Psoas muscle (tissue), 8 donors: Measurements from ENCODE around the gene TMEM121. TPM values are rescaled to one million over a fixed set of nuclear protein-coding genes. Genes with fewer than 3 reads are reported as not detected.

Source experiments
- ATAC-seq, 4 donors: fragments of 200-7000 bp; cut with Tn5 transposase; one replicate each; pipeline ENCODE4 v1.9.1; 2020; ENCODE audit warnings: moderate library complexity in 3 of 4, mild to moderate bottlenecking in 2 of 4
- DNase-seq, 2 donors: peaks; one replicate each; pipeline ENCODE4 v3.0.0-alpha.2; 2020
- H3K27ac ChIP-seq: fragments of 200-600 bp; one replicate; pipeline ENCODE4 v1.8.0; 2022
- H3K27me3 ChIP-seq, 3 donors: fragments of 200-600 bp in 1 of 3; one replicate each; pipeline versions ENCODE4 v1.6.1 to v1.8.0; 2013 to 2022; ENCODE audit warnings: low read length in 2 of 3, mild to moderate bottlenecking in 2 of 3, moderate library complexity in 1 of 3; ENCODE audit not compliant: insufficient read depth in 3 of 3
- H3K36me3 ChIP-seq, 2 donors: fragments of 200-600 bp in 1 of 2; one replicate each; pipeline versions ENCODE4 v1.6.1 to v1.8.0; 2013 to 2022; ENCODE audit warnings: low read depth in 1 of 2, mild to moderate bottlenecking in 1 of 2, moderate library complexity in 1 of 2; ENCODE audit not compliant: insufficient read depth in 1 of 2
- H3K4me1 ChIP-seq: fragments of 200-600 bp; one replicate; pipeline ENCODE4 v1.8.0; 2022
- H3K4me3 ChIP-seq: fragments of 200-600 bp; one replicate; pipeline ENCODE4 v1.8.0; 2022; ENCODE audit warnings: mild to moderate bottlenecking
- H3K9me3 ChIP-seq: fragments of 200-600 bp; one replicate; pipeline ENCODE4 v1.8.0; 2022
- WGBS, 3 donors: extraction: QIAGEN DNeasy Blood & Tissue Kit; methylation state at CpG; one replicate each; pipeline versions ENCODE4 v1.1.6 to v1.1.7; 2013; 5-methylcytosine and 5-hydroxymethylcytosine counted together
- intact Hi-C, 2 donors: fragments of 100-400 bp; cut with DNase I; formaldehyde crosslinking; loops; one replicate each; pipeline versions ENCODE4 v1.11.0 to v1.14.2; 2022
- polyA plus RNA-seq, 3 donors: library from polyadenylated mRNA; stranded (reverse); fragments of 200-250 nt; gene quantifications; one replicate each; pipeline ENCODE4 v1.2.3, GENCODE V29; 2013
- total RNA-seq, 4 donors: library from RNA; stranded (reverse); fragmentation: NEBNext Ultra II Directional in 2 of 4; extraction: Animal tissue kit (Norgen Biotek cat#: 25700) in 2 of 4; gene quantifications; one replicate each; pipeline versions ENCODE4 v1.2.1 to v1.2.4, GENCODE V29; 2021 to 2023
- TF ChIP-seq, protein P1 (sequence below): fragments of 200-600 bp; IDR thresholded peaks from one replicate; pipeline ENCODE4 v1.8.0; 2022; ENCODE audit warnings: antibody characterized with exemption
- donor health status: healthy with polysubstance abuse.
- donor health status: DM: no; HTN: no; CAD: no; lungs with moderate emphysema.
- donor health status: Bipolar disorder and iron deficiency.
- donor health status: healthy.
- donor health status: DM: yes; HTN: yes; CAD: no.
- donor health status: DM: no; HTN: no; CAD: no.
- donor health status: DM: no; HTN: no; CAD: no.
- donor health status: DM: yes; HTN: yes; CAD: no.

Gene TMEM121
- total and polyA plus RNA-seq, 7 donors: 0.08 to 0.60 (median 0.38) TPM

- WGBS, 3 donors: 24 to 32% (median 32%) methylated on average over 20 to 23 of the region's 23 CpGs
Observed at GRCh38 chr14:105527381-105527825, 1.0 kb downstream of the TMEM121 start.

GRCh38 chr14:105527826-105528585, 1.6 kb downstream of the TMEM121 start:
- ATAC-seq (peak; percentile 80 to 95 (median 89)), DNase-seq (peak; percentile 82 to 88)
- Histone ChIP-seq H3K9me3 (no peaks in the 10 kb centered on the region), H3K36me3 (no peaks in the 10 kb centered on the region), H3K27me3 (peaks cover 0 to 46% (median 12%) of the 10 kb centered on the region in 3 donors), H3K4me3 (peak overlapping the region; percentile 77), H3K27ac (no peak overlapping the region), H3K4me1 (peaks cover 17% of the 10 kb centered on the region)
- intact Hi-C loops: loop anchor here (1.0 to 10.0 kb wide), 4 partner anchors 36 to 158 kb away; partner anchors contain the start of gene TEDC1 (in 1 of the 2)
- 2 to 18% (median 6%) methylated on average over 27 to 67 of the region's 67 CpGs for WGBS, 3 donors
- TF ChIP-seq, protein P1, sequence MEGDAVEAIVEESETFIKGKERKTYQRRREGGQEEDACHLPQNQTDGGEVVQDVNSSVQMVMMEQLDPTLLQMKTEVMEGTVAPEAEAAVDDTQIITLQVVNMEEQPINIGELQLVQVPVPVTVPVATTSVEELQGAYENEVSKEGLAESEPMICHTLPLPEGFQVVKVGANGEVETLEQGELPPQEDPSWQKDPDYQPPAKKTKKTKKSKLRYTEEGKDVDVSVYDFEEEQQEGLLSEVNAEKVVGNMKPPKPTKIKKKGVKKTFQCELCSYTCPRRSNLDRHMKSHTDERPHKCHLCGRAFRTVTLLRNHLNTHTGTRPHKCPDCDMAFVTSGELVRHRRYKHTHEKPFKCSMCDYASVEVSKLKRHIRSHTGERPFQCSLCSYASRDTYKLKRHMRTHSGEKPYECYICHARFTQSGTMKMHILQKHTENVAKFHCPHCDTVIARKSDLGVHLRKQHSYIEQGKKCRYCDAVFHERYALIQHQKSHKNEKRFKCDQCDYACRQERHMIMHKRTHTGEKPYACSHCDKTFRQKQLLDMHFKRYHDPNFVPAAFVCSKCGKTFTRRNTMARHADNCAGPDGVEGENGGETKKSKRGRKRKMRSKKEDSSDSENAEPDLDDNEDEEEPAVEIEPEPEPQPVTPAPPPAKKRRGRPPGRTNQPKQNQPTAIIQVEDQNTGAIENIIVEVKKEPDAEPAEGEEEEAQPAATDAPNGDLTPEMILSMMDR: peak; percentile 90

More at GRCh38 chr14:105527381-105527825, 1.0 kb downstream of the TMEM121 start:
- peaks cover 17% of the 10 kb centered on the region for H3K4me1 ChIP-seq
- ATAC-seq: peak in 1 of 4 donors; percentile 6
- H3K27ac ChIP-seq: no peak overlapping the region
- H3K9me3 ChIP-seq: no peaks in the 10 kb centered on the region
- H3K4me3 ChIP-seq: peak overlapping the region; percentile 77
- intact Hi-C loops: loop anchor here (5.0 to 10.0 kb wide), 2 partner anchors 35 to 83 kb away; partner anchors contain the start of gene TEDC1 (in 1 of the 2)
- H3K36me3 ChIP-seq: no peaks in the 10 kb centered on the region
- no peak for DNase-seq
- H3K27me3 ChIP-seq: peaks cover 0 to 47% (median 12%) of the 10 kb centered on the region in 3 donors
- TF ChIP-seq, protein P1: no peak

- Histone ChIP-seq H3K4me3 (peak overlapping the region; percentile 77), H3K36me3 (no peaks in the 10 kb centered on the region), H3K4me1 (peaks cover 17% of the 10 kb centered on the region), H3K27ac (no peak overlapping the region), H3K27me3 (peaks cover 0 to 51% (median 16%) of the 10 kb centered on the region in 3 donors), H3K9me3 (no peaks in the 10 kb centered on the region)
- WGBS, 3 donors: 15 to 25% (median 25%) methylated on average over 71 to 89 of the region's 89 CpGs
- DNase-seq (peak in 1 of 2 donors; percentile 50), ATAC-seq (peak in 3 of 4 donors; percentile 3 to 9 (median 8))
- intact Hi-C loops: loop anchor here (1.0 to 10.0 kb wide), 4 partner anchors 36 to 158 kb away; partner anchors contain the start of gene TEDC1 (in 1 of the 2)
- TF ChIP-seq, protein P1: no peak
Observed at GRCh38 chr14:105528586-105529318, 2.4 kb downstream of the TMEM121 start.

DNA sequence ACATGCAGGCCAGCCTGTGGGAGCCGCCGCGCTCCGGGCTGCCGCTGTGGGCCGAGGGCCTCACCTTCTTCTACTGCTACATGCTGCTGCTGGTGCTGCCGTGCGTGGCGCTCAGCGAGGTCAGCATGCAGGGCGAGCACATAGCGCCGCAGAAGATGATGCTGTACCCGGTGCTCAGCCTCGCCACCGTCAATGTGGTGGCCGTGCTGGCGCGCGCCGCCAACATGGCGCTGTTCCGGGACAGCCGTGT, 2.9 kb downstream of the TMEM121 start:
- no peak for ATAC-seq
- peaks cover 0 to 51% (median 16%) of the 10 kb centered on the region in 3 donors for H3K27me3 ChIP-seq
- peak overlapping the region; percentile 77 for H3K4me3 ChIP-seq
- 47 to 57% (median 53%) methylated on average over 21 to 24 of the region's 24 CpGs for WGBS, 3 donors
- H3K27ac ChIP-seq: no peak overlapping the region
- H3K4me1 ChIP-seq: peaks cover 17% of the 10 kb centered on the region
- TF ChIP-seq, protein P1: no peak
- intact Hi-C loops: loop anchor here (2.0 to 10.0 kb wide), 3 partner anchors 37 to 158 kb away; partner anchors contain the start of gene TEDC1 (in 1 of the 2)
- no peaks in the 10 kb centered on the region for H3K36me3 ChIP-seq
- H3K9me3 ChIP-seq: no peaks in the 10 kb centered on the region
- DNase-seq: no peak
